Dedifferentiated amniotic fluid mesenchymal stem cell (primary cell): ENCODE results near the gene SMG5.
"Not testable (repeated sequence)": the region's sequence is repeated elsewhere in the genome, so short reads cannot be mapped to it uniquely, and the experiment has no call there.

Source experiments
- DNase-seq: peaks from one replicate; pipeline ENCODE4 v3.0.0-alpha.2; 2016; ENCODE audit errors: extremely low spot score

The SMG5 gene

GRCh38 chr1:156282479-156283222 lies at the start of gene SMG5:
TSS of gene SMG5 (minus strand) at chr1:156282825. CDS start at chr1:156282680, 145 bp downstream.
- peak; percentile 99 for DNase-seq

GRCh38 chr1:156323179-156323578 lies 40.6 kb upstream of the SMG5 start:
- not testable (repeated sequence) for DNase-seq

- DNase-seq, result no peak
Measured at GRCh38 chr1:156320560-156320959, 37.9 kb upstream of the SMG5 start.

- DNase-seq, result peak; percentile 23
Measured at GRCh38 chr1:156319664-156320063, 37.0 kb upstream of the SMG5 start.

GRCh38 chr1:156316909-156317308 lies 34.3 kb upstream of the SMG5 start:
- no peak for DNase-seq

- DNase-seq, result no peak
Measured at GRCh38 chr1:156310962-156311361, 28.3 kb upstream of the SMG5 start.

- DNase-seq, result no peak
Measured at GRCh38 chr1:156308078-156308477, 25.5 kb upstream of the SMG5 start.

GRCh38 chr1:156305215-156305614 lies 22.6 kb upstream of the SMG5 start:
- DNase-seq, result no peak

- DNase-seq, result no peak
Measured at GRCh38 chr1:156303241-156303640, 20.6 kb upstream of the SMG5 start.

GRCh38 chr1:156298852-156299357 lies 16.3 kb upstream of the SMG5 start, which contains the start of gene VHLL:
TSS of gene VHLL (minus strand) at chr1:156299307. CDS start at chr1:156299189, 118 bp downstream.
- no peak for DNase-seq

GRCh38 chr1:156295391-156295947 lies 12.8 kb upstream of the SMG5 start, which contains the start of gene GLMP:
TSS of gene GLMP (minus strand) at chr1:156295679. CDS start at chr1:156295645, 34 bp downstream.
- DNase-seq, result peak; percentile 59

GRCh38 chr1:156293895-156294294 lies 11.3 kb upstream of the SMG5 start:
- no peak for DNase-seq

GRCh38 chr1:156293098-156293434 lies 10.4 kb upstream of the SMG5 start:
- DNase-seq, result no peak

GRCh38 chr1:156291226-156292061 lies 8.8 kb upstream of the SMG5 start:
- peak; percentile 83 for DNase-seq

- DNase-seq, result no peak
Measured at GRCh38 chr1:156289857-156290256, 7.2 kb upstream of the SMG5 start.

GRCh38 chr1:156286061-156286460 lies 3.4 kb upstream of the SMG5 start:
- DNase-seq, result no peak

- DNase-seq, result no peak
Measured at GRCh38 chr1:156285437-156285836, 2.8 kb upstream of the SMG5 start.

- no peak for DNase-seq
Measured at GRCh38 chr1:156284757-156285156, 2.1 kb upstream of the SMG5 start.

- DNase-seq, result no peak
Measured at GRCh38 chr1:156284112-156284511, 1.5 kb upstream of the SMG5 start, which contains the start of gene TMEM79. TSS of gene TMEM79 (plus strand) at chr1:156284325. CDS start at chr1:156285227, 902 bp downstream.

- no peak for DNase-seq
Measured at GRCh38 chr1:156283521-156283920, 896 bp upstream of the SMG5 start.

GRCh38 chr1:156281693-156282478 lies 739 bp downstream of the SMG5 start:
- DNase-seq, result no peak
